WTC11 (cell line): Measurements from ENCODE around the gene SOCS1. TPM values are rescaled to one million over a fixed set of nuclear protein-coding genes. Genes with fewer than 3 reads are reported as not detected.
A peak's percentile ranks its signal among the peaks of the same experiment; 100 is the strongest.

Source experiments
- ATAC-seq: fragments of 200-7000 bp; cut with Tn5 transposase; 2 replicates; pipeline ENCODE4 v1.10.0; 2021; ENCODE audit warnings: mild to moderate bottlenecking, moderate library complexity
- CTCF ChIA-PET: fragments of 300-600 bp; sonication (Branson Sonifier 250); formaldehyde crosslinking; loops from one replicate; lab custom pipeline; 2021; ENCODE audit warnings: antibody characterized with exemption; lab: Charles Lee
- POLR2A ChIA-PET: fragments of 350-600 bp; sonication (Branson Sonifier 250); formaldehyde crosslinking; loops from one replicate; lab custom pipeline; 2021; ENCODE audit warnings: antibody characterized with exemption; lab: Charles Lee
- DNase-seq: peaks from one replicate; pipeline ENCODE4 v3.0.0; 2021; ENCODE audit warnings: low spot score
- H3K27ac Mint-ChIP-seq: 2 replicates; pipeline ENCODE4 v1.8.0; 2021; ENCODE audit warnings: mixed read lengths
- H3K27me3 Mint-ChIP-seq: 2 replicates; pipeline ENCODE4 v1.8.0; 2021; ENCODE audit warnings: low read depth, mild to moderate bottlenecking, moderate library complexity, mixed read lengths
- H3K36me3 Mint-ChIP-seq: 2 replicates; pipeline ENCODE4 v1.8.0; 2021; ENCODE audit warnings: mixed read lengths
- H3K4me1 Mint-ChIP-seq: 2 replicates; pipeline ENCODE4 v1.8.0; 2022; ENCODE audit warnings: mixed read lengths
- H3K4me3 Mint-ChIP-seq: 2 replicates; pipeline ENCODE4 v1.8.0; 2021; ENCODE audit warnings: mild to moderate bottlenecking, moderate library complexity, mixed read lengths
- H3K9me3 Mint-ChIP-seq: 2 replicates; pipeline ENCODE4 v1.8.0; 2021; ENCODE audit warnings: mixed read lengths
- CREM ChIP-seq: sonication (generic); formaldehyde crosslinking; IDR thresholded peaks from 2 replicates; pipeline ENCODE4 v1.8.1; 2022; ENCODE audit warnings: mild to moderate bottlenecking, missing genetic modification reagents, moderate library complexity
- EMX1 ChIP-seq: fragments of 250-450 bp; sonication (Bioruptor Pico); IDR thresholded peaks from 2 replicates; pipeline ENCODE4 v1.8.0; 2021; ENCODE audit warnings: mild to moderate bottlenecking
- FOXJ3 ChIP-seq: sonication (generic); formaldehyde crosslinking; IDR thresholded peaks from 2 replicates; pipeline ENCODE4 v1.9.0; 2021; ENCODE audit warnings: missing genetic modification reagents, mild to moderate bottlenecking, borderline replicate concordance
- FOXP1 ChIP-seq: sonication (generic); formaldehyde crosslinking; IDR thresholded peaks from 2 replicates; pipeline ENCODE4 v1.8.0; 2022; ENCODE audit warnings: missing genetic modification reagents, mild to moderate bottlenecking, moderate library complexity, borderline replicate concordance
- JAZF1 ChIP-seq: fragments of 250-450 bp; sonication (Bioruptor Pico); IDR thresholded peaks from 2 replicates; pipeline ENCODE4 v1.9.0; 2021; ENCODE audit warnings: moderate library complexity, mild to moderate bottlenecking, inconsistent platforms
- JUN ChIP-seq: sonication (generic); formaldehyde crosslinking; IDR thresholded peaks from 2 replicates; pipeline ENCODE4 v1.8.0; 2023; ENCODE audit warnings: mild to moderate bottlenecking, missing genetic modification reagents
- MYBL2 ChIP-seq: sonication (generic); formaldehyde crosslinking; IDR thresholded peaks from 2 replicates; pipeline ENCODE4 v1.8.1; 2023; ENCODE audit warnings: mild to moderate bottlenecking, moderate library complexity, missing genetic modification reagents
- NFE2L1 ChIP-seq: sonication (generic); formaldehyde crosslinking; IDR thresholded peaks from 2 replicates; pipeline ENCODE4 v1.8.1; 2023; ENCODE audit warnings: missing genetic modification reagents
- RELA ChIP-seq: sonication (generic); formaldehyde crosslinking; IDR thresholded peaks from 2 replicates; pipeline ENCODE4 v1.8.1; 2022; ENCODE audit warnings: missing genetic modification reagents, mild to moderate bottlenecking, borderline replicate concordance
- ZBTB21 ChIP-seq: sonication (generic); formaldehyde crosslinking; IDR thresholded peaks from 2 replicates; pipeline ENCODE4 v1.8.1; 2023; ENCODE audit warnings: mild to moderate bottlenecking, missing genetic modification reagents, borderline replicate concordance
- ZNF121 ChIP-seq: sonication (generic); formaldehyde crosslinking; IDR thresholded peaks from 2 replicates; pipeline ENCODE4 v1.8.0; 2023; ENCODE audit warnings: missing genetic modification reagents
- total RNA-seq: library from RNA; stranded (reverse); gene quantifications from 3 replicates; pipeline ENCODE4 v1.2.3, GENCODE V29; 2021
- TF ChIP-seq, protein P1 (sequence below): sonication (generic); formaldehyde crosslinking; IDR thresholded peaks from 2 replicates; pipeline ENCODE4 v1.8.0; 2022; ENCODE audit warnings: mild to moderate bottlenecking, missing genetic modification reagents
- TF ChIP-seq, protein P2 (sequence below): sonication (generic); formaldehyde crosslinking; IDR thresholded peaks from 2 replicates; pipeline ENCODE4 v1.8.0; 2022; ENCODE audit warnings: mild to moderate bottlenecking, missing genetic modification reagents
- TF ChIP-seq, protein P3 (sequence below): sonication (generic); formaldehyde crosslinking; IDR thresholded peaks from 2 replicates; pipeline ENCODE4 v1.8.1; 2023; ENCODE audit warnings: mild to moderate bottlenecking, missing genetic modification reagents
- TF ChIP-seq, protein P4 (sequence below): sonication (generic); formaldehyde crosslinking; IDR thresholded peaks from 2 replicates; pipeline ENCODE4 v1.8.1; 2023; ENCODE audit warnings: mild to moderate bottlenecking, missing genetic modification reagents, borderline replicate concordance
- TF ChIP-seq, protein P5 (sequence below): sonication (generic); formaldehyde crosslinking; IDR thresholded peaks from 2 replicates; pipeline ENCODE4 v1.8.1; 2022; ENCODE audit warnings: low read depth, mild to moderate bottlenecking, moderate library complexity, missing genetic modification reagents, borderline replicate concordance
- TF ChIP-seq, protein P6 (sequence below): sonication (generic); formaldehyde crosslinking; IDR thresholded peaks from 2 replicates; pipeline ENCODE4 v1.8.1; 2023; ENCODE audit warnings: mild to moderate bottlenecking, moderate library complexity, missing genetic modification reagents

Gene SOCS1
- total RNA-seq, 1 experiment from 2014 or later: 62.3 TPM

DNA sequence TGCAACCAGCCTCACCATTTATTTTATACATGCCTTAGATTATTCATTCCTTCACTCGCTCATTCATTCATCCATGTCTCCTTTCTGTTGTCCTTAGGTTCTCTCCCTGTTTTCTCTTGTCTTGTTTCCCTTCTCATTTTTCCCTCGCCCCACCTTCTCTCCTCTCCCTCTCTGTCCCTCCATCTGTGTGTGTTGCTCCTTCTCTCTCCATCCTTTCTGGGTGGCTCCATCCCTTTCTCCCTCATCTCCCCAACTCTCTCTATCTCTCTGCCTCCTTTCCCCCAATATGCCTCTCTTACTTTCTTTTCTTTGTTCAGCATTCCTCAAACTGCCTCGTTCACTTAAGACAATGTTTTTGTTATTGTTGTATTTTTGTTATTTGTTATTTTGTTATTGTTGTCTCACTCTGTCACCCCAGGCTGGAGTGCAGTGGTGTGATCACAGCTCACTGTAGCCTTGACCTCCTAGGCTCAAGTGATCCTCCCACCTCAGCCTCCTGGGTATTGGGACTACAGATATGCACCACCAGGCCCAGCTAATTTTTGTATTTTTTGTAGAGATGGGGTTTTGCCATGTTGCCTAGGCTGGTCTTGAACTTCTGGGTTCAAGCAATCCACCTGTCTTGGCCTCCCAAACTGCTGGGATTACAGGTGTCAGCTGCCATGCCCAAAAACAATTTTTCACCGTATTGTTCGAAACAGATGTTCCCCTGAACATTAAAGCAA lies 14.4 kb downstream of the SOCS1 start (continued):
- TF ChIP-seq, protein P1, sequence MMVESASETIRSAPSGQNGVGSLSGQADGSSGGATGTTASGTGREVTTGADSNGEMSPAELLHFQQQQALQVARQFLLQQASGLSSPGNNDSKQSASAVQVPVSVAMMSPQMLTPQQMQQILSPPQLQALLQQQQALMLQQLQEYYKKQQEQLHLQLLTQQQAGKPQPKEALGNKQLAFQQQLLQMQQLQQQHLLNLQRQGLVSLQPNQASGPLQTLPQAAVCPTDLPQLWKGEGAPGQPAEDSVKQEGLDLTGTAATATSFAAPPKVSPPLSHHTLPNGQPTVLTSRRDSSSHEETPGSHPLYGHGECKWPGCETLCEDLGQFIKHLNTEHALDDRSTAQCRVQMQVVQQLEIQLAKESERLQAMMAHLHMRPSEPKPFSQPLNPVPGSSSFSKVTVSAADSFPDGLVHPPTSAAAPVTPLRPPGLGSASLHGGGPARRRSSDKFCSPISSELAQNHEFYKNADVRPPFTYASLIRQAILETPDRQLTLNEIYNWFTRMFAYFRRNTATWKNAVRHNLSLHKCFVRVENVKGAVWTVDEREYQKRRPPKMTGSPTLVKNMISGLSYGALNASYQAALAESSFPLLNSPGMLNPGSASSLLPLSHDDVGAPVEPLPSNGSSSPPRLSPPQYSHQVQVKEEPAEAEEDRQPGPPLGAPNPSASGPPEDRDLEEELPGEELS (CRISPR knock-in tag): no peak
- TF ChIP-seq ZBTB21 (CRISPR knock-in tag) (no peak), NFE2L1 (CRISPR knock-in tag) (no peak), JAZF1 (CRISPR knock-in tag) (no peak), JUN (CRISPR knock-in tag) (no peak), CREM (CRISPR knock-in tag) (no peak), EMX1 (no peak)
- TF ChIP-seq, protein P2, sequence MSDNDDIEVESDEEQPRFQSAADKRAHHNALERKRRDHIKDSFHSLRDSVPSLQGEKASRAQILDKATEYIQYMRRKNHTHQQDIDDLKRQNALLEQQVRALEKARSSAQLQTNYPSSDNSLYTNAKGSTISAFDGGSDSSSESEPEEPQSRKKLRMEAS (CRISPR knock-in tag): no peak
- TF ChIP-seq, protein P3, sequence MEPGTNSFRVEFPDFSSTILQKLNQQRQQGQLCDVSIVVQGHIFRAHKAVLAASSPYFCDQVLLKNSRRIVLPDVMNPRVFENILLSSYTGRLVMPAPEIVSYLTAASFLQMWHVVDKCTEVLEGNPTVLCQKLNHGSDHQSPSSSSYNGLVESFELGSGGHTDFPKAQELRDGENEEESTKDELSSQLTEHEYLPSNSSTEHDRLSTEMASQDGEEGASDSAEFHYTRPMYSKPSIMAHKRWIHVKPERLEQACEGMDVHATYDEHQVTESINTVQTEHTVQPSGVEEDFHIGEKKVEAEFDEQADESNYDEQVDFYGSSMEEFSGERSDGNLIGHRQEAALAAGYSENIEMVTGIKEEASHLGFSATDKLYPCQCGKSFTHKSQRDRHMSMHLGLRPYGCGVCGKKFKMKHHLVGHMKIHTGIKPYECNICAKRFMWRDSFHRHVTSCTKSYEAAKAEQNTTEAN (CRISPR knock-in tag): no peak
- TF ChIP-seq, protein P4, sequence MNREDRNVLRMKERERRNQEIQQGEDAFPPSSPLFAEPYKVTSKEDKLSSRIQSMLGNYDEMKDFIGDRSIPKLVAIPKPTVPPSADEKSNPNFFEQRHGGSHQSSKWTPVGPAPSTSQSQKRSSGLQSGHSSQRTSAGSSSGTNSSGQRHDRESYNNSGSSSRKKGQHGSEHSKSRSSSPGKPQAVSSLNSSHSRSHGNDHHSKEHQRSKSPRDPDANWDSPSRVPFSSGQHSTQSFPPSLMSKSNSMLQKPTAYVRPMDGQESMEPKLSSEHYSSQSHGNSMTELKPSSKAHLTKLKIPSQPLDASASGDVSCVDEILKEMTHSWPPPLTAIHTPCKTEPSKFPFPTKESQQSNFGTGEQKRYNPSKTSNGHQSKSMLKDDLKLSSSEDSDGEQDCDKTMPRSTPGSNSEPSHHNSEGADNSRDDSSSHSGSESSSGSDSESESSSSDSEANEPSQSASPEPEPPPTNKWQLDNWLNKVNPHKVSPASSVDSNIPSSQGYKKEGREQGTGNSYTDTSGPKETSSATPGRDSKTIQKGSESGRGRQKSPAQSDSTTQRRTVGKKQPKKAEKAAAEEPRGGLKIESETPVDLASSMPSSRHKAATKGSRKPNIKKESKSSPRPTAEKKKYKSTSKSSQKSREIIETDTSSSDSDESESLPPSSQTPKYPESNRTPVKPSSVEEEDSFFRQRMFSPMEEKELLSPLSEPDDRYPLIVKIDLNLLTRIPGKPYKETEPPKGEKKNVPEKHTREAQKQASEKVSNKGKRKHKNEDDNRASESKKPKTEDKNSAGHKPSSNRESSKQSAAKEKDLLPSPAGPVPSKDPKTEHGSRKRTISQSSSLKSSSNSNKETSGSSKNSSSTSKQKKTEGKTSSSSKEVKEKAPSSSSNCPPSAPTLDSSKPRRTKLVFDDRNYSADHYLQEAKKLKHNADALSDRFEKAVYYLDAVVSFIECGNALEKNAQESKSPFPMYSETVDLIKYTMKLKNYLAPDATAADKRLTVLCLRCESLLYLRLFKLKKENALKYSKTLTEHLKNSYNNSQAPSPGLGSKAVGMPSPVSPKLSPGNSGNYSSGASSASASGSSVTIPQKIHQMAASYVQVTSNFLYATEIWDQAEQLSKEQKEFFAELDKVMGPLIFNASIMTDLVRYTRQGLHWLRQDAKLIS (CRISPR knock-in tag): no peak
- TF ChIP-seq, protein P5, sequence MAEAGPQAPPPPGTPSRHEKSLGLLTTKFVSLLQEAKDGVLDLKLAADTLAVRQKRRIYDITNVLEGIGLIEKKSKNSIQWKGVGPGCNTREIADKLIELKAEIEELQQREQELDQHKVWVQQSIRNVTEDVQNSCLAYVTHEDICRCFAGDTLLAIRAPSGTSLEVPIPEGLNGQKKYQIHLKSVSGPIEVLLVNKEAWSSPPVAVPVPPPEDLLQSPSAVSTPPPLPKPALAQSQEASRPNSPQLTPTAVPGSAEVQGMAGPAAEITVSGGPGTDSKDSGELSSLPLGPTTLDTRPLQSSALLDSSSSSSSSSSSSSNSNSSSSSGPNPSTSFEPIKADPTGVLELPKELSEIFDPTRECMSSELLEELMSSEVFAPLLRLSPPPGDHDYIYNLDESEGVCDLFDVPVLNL: no peak

DNA sequence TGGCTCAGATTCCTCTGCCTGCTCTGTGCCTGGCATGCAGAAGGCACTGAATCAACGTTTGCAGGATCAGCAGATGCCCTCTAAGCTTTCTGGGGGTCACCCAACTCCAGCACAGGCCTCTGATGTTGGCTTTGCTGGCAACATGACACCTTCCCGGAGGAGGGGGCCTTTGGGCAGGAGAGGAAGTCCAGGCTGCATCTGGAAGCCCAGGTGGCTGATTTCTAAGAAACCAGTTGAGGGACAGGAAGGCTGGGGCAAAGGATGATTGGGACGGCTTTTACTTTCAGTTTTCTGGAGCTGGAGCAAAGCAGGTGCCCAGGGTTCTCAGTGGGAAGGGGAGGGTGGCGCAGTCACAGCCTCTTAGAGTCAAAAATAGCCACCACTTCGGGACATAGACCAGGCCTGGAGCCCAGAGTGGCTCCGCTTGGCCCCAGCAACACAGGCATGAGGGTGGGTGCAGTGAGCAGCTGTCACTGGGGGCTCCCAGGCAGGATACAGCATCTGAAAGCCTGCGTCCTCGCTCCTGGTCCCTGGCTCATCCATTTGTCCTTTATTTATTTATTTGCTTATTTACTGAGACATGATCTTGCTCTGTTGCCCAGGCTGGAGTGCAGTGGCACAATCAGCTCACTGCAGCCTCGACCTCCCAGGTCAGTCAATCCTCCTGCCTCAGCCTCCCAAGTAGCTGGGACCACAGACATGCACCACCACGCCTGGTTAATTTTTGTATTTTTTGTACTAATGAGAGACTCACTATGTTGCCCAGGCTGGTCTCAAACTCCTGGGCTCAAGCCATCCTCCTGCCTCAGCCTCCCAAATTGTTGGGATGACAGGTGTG lies 15.1 kb downstream of the SOCS1 start:
- no peaks in the 10 kb centered on the region; the same call in 1 of the 2 replicates for H3K27me3 Mint-ChIP-seq
- H3K9me3 Mint-ChIP-seq: peaks cover 5% of the 10 kb centered on the region
- ATAC-seq (peak; percentile 49), DNase-seq (peak; percentile 29)
- 0 out of 2 replicates have a peak overlapping the region, but pooled peaks have one; percentile 8 for H3K27ac Mint-ChIP-seq
- TF ChIP-seq FOXP1 (CRISPR knock-in tag) (no peak), ZNF121 (CRISPR knock-in tag) (peak; percentile 57), EMX1 (no peak), MYBL2 (CRISPR knock-in tag) (no peak), FOXJ3 (CRISPR knock-in tag) (no peak), RELA (CRISPR knock-in tag) (no peak)
- TF ChIP-seq, protein P6, sequence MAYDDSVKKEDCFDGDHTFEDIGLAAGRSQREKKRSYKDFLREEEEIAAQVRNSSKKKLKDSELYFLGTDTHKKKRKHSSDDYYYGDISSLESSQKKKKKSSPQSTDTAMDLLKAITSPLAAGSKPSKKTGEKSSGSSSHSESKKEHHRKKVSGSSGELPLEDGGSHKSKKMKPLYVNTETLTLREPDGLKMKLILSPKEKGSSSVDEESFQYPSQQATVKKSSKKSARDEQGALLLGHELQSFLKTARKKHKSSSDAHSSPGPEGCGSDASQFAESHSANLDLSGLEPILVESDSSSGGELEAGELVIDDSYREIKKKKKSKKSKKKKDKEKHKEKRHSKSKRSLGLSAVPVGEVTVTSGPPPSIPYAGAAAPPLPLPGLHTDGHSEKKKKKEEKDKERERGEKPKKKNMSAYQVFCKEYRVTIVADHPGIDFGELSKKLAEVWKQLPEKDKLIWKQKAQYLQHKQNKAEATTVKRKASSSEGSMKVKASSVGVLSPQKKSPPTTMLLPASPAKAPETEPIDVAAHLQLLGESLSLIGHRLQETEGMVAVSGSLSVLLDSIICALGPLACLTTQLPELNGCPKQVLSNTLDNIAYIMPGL (CRISPR knock-in tag): no peak
- no peaks in the 10 kb centered on the region for H3K36me3 Mint-ChIP-seq
- POLR2A ChIA-PET: interaction anchor here (0.5 kb wide), 1 partner anchor 15 kb away, joined by 4 read pairs; no protein-coding TSS in a partner anchor
- H3K4me1 Mint-ChIP-seq: peaks cover 5% of the 10 kb centered on the region
- H3K4me3 Mint-ChIP-seq: no peak overlapping the region
- CTCF ChIA-PET: interaction anchor here (0.5 to 1.1 kb wide), 3 partner anchors 127 to 147 kb away, joined by 3 read pairs; no protein-coding TSS in a partner anchor
